Omental fat pad (tissue), 4 donors: Measurements from ENCODE around the gene SH3BGRL2. TPM values are rescaled to one million over a fixed set of nuclear protein-coding genes. Genes with fewer than 3 reads are reported as not detected.
A peak's percentile ranks its signal among the peaks of the same experiment; 100 is the strongest.

Experiments used
- ATAC-seq: fragments of 150-250 bp; one replicate; pipeline ENCODE4 v1.9.1; 2016; ENCODE audit warnings: mild to moderate bottlenecking, moderate library complexity; ENCODE audit not compliant: low FRiP score
- DNase-seq: peaks from one replicate; pipeline ENCODE4 v3.0.0-alpha.2; 2019; ENCODE audit warnings: low spot score
- CTCF ChIP-seq, 3 donors: fragments of 450-650 bp; IDR thresholded peaks; one replicate each; pipeline ENCODE4 v1.5.1; 2016 to 2017; ENCODE audit warnings: antibody characterized with exemption in 3 of 3, mild to moderate bottlenecking in 3 of 3, moderate library complexity in 2 of 3
- total RNA-seq, 4 donors: library from RNA; depleted of rRNA; stranded (reverse); fragments of >200 nt; gene quantifications; one replicate each; pipeline ENCODE4 v1.1.0, GENCODE V29; 2016

SH3BGRL2 gene
- total RNA-seq, result 100 to 1,000 TPM in 1 of 4 donors, 10 to 100 TPM in 3; 22.9 to 179 (median 39.0) TPM

- DNase-seq (peak; percentile 34), ATAC-seq (peak; percentile 92)
- no peak for TF ChIP-seq CTCF (IDR thresholded peaks at IDR 0.05)
These were observed at the start of gene SH3BGRL2 for GRCh38 chr6:79630883-79631692. TSS of gene SH3BGRL2 (plus strand) at chr6:79631329. CDS start at chr6:79631462, 133 bp downstream.

- no peak for ATAC-seq
- DNase-seq, result no peak
- TF ChIP-seq CTCF (IDR thresholded peaks at IDR 0.05), result no peak
These were observed 46.8 kb upstream of the SH3BGRL2 start for GRCh38 chr6:79584332-79584731.

- no peak for TF ChIP-seq CTCF (IDR thresholded peaks at IDR 0.05)
- DNase-seq, result no peak
These were observed 44.6 kb upstream of the SH3BGRL2 start for GRCh38 chr6:79586548-79586947.

GRCh38 chr6:79589701-79590100 is 41.4 kb upstream of the SH3BGRL2 start:
- ATAC-seq (no peak), DNase-seq (no peak)
- no peak for TF ChIP-seq CTCF (IDR thresholded peaks at IDR 0.05)

More at GRCh38 chr6:79586548-79586947, 44.6 kb upstream of the SH3BGRL2 start:
- ATAC-seq, result no peak

GRCh38 chr6:79597155-79597554 is 34.0 kb upstream of the SH3BGRL2 start:
- no peak for ATAC-seq
- DNase-seq, result no peak
- TF ChIP-seq CTCF (IDR thresholded peaks at IDR 0.05), result no peak

GRCh38 chr6:79598012-79598411 is 33.1 kb upstream of the SH3BGRL2 start:
- DNase-seq (no peak), ATAC-seq (no peak)
- no peak for TF ChIP-seq CTCF (IDR thresholded peaks at IDR 0.05)

- TF ChIP-seq CTCF (IDR thresholded peaks at IDR 0.05), result no peak
- DNase-seq, result no peak
- ATAC-seq, result no peak
These were observed 31.3 kb upstream of the SH3BGRL2 start for GRCh38 chr6:79599725-79600259.
